ENCODE measurements around the gene CCDC3.

The CCDC3 gene

DNA sequence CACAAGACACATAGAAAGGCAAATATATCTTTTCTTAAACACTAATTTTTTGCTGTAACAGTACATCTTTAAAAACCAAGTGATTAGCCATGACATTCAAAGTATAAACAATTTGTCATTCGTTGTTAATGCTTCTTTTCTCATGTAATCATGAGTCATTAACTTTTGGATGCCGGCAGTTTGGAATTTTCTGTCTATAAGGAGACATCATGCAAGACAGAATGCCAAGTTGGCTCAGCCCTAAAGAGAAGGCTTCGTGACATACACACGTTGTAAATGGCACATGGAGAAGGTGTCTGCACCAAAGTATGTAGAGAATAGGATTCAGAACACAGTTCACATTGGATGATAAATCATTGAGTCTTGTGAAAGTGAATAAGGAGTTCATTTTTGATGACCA is 35.9 kb downstream of the CCDC3 start:
- Histone ChIP-seq H3K4me3 (replicated peaks; ENCODE audit: insufficient read depth, low read length) (no peak overlapping the region), H3K27ac (replicated peaks) (no peak overlapping the region), H3K27me3 (ENCODE audit: insufficient read depth, poor library complexity, severe bottlenecking) (no peaks in the 10 kb centered on the region)
- TF ChIP-seq, protein P1, sequence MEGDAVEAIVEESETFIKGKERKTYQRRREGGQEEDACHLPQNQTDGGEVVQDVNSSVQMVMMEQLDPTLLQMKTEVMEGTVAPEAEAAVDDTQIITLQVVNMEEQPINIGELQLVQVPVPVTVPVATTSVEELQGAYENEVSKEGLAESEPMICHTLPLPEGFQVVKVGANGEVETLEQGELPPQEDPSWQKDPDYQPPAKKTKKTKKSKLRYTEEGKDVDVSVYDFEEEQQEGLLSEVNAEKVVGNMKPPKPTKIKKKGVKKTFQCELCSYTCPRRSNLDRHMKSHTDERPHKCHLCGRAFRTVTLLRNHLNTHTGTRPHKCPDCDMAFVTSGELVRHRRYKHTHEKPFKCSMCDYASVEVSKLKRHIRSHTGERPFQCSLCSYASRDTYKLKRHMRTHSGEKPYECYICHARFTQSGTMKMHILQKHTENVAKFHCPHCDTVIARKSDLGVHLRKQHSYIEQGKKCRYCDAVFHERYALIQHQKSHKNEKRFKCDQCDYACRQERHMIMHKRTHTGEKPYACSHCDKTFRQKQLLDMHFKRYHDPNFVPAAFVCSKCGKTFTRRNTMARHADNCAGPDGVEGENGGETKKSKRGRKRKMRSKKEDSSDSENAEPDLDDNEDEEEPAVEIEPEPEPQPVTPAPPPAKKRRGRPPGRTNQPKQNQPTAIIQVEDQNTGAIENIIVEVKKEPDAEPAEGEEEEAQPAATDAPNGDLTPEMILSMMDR (IDR thresholded peaks at IDR 0.05; ENCODE audit: insufficient read depth, low read length): no peak
- TF ChIP-seq SPI1 (IDR thresholded peaks at IDR 0.05; ENCODE audit: borderline replicate concordance, low read depth): no peak
- TF ChIP-seq, protein P2, sequence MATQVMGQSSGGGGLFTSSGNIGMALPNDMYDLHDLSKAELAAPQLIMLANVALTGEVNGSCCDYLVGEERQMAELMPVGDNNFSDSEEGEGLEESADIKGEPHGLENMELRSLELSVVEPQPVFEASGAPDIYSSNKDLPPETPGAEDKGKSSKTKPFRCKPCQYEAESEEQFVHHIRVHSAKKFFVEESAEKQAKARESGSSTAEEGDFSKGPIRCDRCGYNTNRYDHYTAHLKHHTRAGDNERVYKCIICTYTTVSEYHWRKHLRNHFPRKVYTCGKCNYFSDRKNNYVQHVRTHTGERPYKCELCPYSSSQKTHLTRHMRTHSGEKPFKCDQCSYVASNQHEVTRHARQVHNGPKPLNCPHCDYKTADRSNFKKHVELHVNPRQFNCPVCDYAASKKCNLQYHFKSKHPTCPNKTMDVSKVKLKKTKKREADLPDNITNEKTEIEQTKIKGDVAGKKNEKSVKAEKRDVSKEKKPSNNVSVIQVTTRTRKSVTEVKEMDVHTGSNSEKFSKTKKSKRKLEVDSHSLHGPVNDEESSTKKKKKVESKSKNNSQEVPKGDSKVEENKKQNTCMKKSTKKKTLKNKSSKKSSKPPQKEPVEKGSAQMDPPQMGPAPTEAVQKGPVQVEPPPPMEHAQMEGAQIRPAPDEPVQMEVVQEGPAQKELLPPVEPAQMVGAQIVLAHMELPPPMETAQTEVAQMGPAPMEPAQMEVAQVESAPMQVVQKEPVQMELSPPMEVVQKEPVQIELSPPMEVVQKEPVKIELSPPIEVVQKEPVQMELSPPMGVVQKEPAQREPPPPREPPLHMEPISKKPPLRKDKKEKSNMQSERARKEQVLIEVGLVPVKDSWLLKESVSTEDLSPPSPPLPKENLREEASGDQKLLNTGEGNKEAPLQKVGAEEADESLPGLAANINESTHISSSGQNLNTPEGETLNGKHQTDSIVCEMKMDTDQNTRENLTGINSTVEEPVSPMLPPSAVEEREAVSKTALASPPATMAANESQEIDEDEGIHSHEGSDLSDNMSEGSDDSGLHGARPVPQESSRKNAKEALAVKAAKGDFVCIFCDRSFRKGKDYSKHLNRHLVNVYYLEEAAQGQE (IDR thresholded peaks at IDR 0.05; ENCODE audit: insufficient replicate concordance, low read depth): no peak
- TF ChIP-seq POLR2AphosphoS5 (IDR thresholded peaks at IDR 0.05; ENCODE audit: low read depth): no peak
- TF ChIP-seq GABPA (IDR thresholded peaks at IDR 0.05; ENCODE audit: low read depth): no peak
- DNase-seq (ENCODE audit: low read depth in 1 of 2, low spot score in 1 of 2): no peak

GRCh38 chr10:12962556-12962955 is 39.0 kb downstream of the CCDC3 start:
- no peak overlapping the region for H3K4me3 ChIP-seq (replicated peaks; ENCODE audit: insufficient read depth, low read length)
- no peak for DNase-seq (ENCODE audit: low read depth in 1 of 2, low spot score in 1 of 2)
- no peaks in the 10 kb centered on the region for H3K27me3 ChIP-seq (ENCODE audit: insufficient read depth, poor library complexity, severe bottlenecking)
- no peak overlapping the region for H3K27ac ChIP-seq (replicated peaks)
- TF ChIP-seq, protein P2 (IDR thresholded peaks at IDR 0.05; ENCODE audit: insufficient replicate concordance, low read depth): no peak
- TF ChIP-seq GABPA (IDR thresholded peaks at IDR 0.05; ENCODE audit: low read depth) (no peak), SPI1 (IDR thresholded peaks at IDR 0.05; ENCODE audit: borderline replicate concordance, low read depth) (no peak), POLR2AphosphoS5 (IDR thresholded peaks at IDR 0.05; ENCODE audit: low read depth) (no peak)
- TF ChIP-seq, protein P1 (IDR thresholded peaks at IDR 0.05; ENCODE audit: insufficient read depth, low read length): no peak

DNA sequence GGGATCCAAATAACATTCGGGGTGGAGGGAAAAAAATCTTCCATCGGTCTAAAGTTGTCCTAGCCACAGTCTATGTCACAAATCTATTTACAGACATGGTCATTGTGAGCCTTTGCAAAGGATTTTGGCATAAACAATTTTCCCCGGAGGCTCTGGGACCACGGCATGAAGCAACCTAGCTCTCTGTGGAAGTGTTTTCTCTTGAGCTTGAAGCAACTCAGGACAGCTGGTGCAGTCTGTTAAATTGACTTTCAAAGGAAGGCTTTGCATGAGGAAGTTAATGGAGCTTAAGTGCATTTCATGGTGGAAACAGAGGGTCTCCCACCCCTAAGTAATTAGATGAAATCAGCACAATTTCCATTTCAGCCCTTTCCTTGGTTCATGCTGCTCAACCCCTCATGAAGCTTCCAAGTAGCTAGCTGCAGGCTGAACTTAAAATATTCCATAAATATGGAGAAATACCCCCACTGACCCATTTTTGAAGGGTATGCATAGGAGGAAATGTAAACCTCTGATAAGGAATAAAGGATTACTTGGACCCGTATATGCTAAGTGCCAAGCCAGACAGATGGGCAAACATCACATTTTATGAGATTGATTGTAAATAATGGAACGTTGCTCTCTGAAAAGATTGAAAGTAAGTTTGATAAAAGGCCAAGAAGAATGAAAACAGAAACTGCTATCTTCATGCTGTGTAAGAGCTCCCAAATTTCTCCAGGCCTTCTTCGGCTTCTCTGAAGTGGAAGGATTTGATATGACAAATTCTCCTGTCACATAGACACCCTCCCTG is 39.9 kb downstream of the CCDC3 start:
- H3K27me3 ChIP-seq (ENCODE audit: insufficient read depth, poor library complexity, severe bottlenecking): no peaks in the 10 kb centered on the region
- no peak overlapping the region for H3K4me3 ChIP-seq (replicated peaks; ENCODE audit: insufficient read depth, low read length)
- TF ChIP-seq SPI1 (IDR thresholded peaks at IDR 0.05; ENCODE audit: borderline replicate concordance, low read depth) (no peak), GABPA (IDR thresholded peaks at IDR 0.05; ENCODE audit: low read depth) (no peak), POLR2AphosphoS5 (IDR thresholded peaks at IDR 0.05; ENCODE audit: low read depth) (no peak)
- TF ChIP-seq, protein P2 (IDR thresholded peaks at IDR 0.05; ENCODE audit: insufficient replicate concordance, low read depth): no peak
- H3K27ac ChIP-seq (replicated peaks): no peak overlapping the region
- DNase-seq (ENCODE audit: low read depth in 1 of 2, low spot score in 1 of 2): no peak

All from HL-60 (cell line).